RWPE1 (cell line): Measurements from ENCODE around the gene CD2AP.

Source experiments
- CTCF ChIA-PET: fragments of 350-600 bp; sonication (Branson Sonifier 250); formaldehyde crosslinking; extraction: SDS; loops from one replicate; lab custom pipeline; 2021; lab: Yijun Ruan, JAX
- POLR2A ChIA-PET: fragments of 400-600 bp; formaldehyde crosslinking; extraction: SDS; loops from one replicate; lab custom pipeline; 2020; ENCODE audit warnings: antibody characterized with exemption; ENCODE audit not compliant: low non-redundant PET; lab: Yijun Ruan, JAX
- DNase-seq: peaks from one replicate; pipeline ENCODE4 v3.0.0; 2012; ENCODE audit warnings: low spot score
- H3K27ac ChIP-seq: fragments of 450-650 bp; 2 replicates; pipeline ENCODE4 v1.5.1; 2017
- CTCF ChIP-seq: fragments of 450-650 bp; conservative IDR thresholded peaks from 2 replicates; pipeline ENCODE4 v1.5.1; 2017; ENCODE audit warnings: low read depth, mild to moderate bottlenecking

Gene CD2AP

GRCh38 chr6:47457370-47457769, 20.2 kb upstream of the CD2AP start:
- H3K27ac ChIP-seq = no peak overlapping the region
- CTCF ChIA-PET = interaction anchor here (0.7 kb wide), 1 partner anchor 44 kb away, joined by 3 read pairs; no protein-coding TSS in a partner anchor
- POLR2A ChIA-PET = interaction anchor here (0.7 kb wide), 1 partner anchor 20 kb away, joined by 5 read pairs; the partner anchor contains the start of gene CD2AP
- no peak for DNase-seq
- TF ChIP-seq CTCF = no peak

GRCh38 chr6:47464052-47464451, 13.5 kb upstream of the CD2AP start:
- POLR2A ChIA-PET = no interaction called here
- no peak for DNase-seq
- no peak overlapping the region for H3K27ac ChIP-seq
- TF ChIP-seq CTCF = no peak
- CTCF ChIA-PET = no interaction called here

- ChIA-PET CTCF (no interaction called here), POLR2A (no interaction called here)
- H3K27ac ChIP-seq = no peak overlapping the region
- no peak for DNase-seq
- TF ChIP-seq CTCF = no peak
These were observed 12.5 kb upstream of the CD2AP start for GRCh38 chr6:47465117-47465516.

GRCh38 chr6:47471911-47472310, 5.7 kb upstream of the CD2AP start:
- TF ChIP-seq CTCF = no peak
- ChIA-PET CTCF (no interaction called here), POLR2A (no interaction called here)
- DNase-seq = no peak
- H3K27ac ChIP-seq = no peak overlapping the region

- no peak for DNase-seq
- H3K27ac ChIP-seq = no peak overlapping the region
- CTCF ChIA-PET = no interaction called here
- POLR2A ChIA-PET = no interaction called here
- no peak for TF ChIP-seq CTCF
These were observed 3.7 kb upstream of the CD2AP start for GRCh38 chr6:47473791-47474346.

GRCh38 chr6:47475319-47475816, 2.2 kb upstream of the CD2AP start:
- no peak for DNase-seq
- no peak overlapping the region for H3K27ac ChIP-seq
- CTCF ChIA-PET = no interaction called here
- POLR2A ChIA-PET = no interaction called here
- TF ChIP-seq CTCF = no peak
